Heart left ventricle (tissue), 16 donors: Measurements from ENCODE around the gene HLA-DMB. TPM values are rescaled to one million over a fixed set of nuclear protein-coding genes. Genes with fewer than 3 reads are reported as not detected.
A peak's percentile ranks its signal among the peaks of the same experiment; 100 is the strongest.
"Not testable (repeated sequence)": the region's sequence is repeated elsewhere in the genome, so short reads cannot be mapped to it uniquely, and the experiment has no call there.

Experiments used
- ATAC-seq, 4 donors: fragments of 200-7000 bp; cut with Tn5 transposase; one replicate each; pipeline ENCODE4 v1.9.1; 2020 to 2022; ENCODE audit warnings: moderate library complexity in 4 of 4, mild to moderate bottlenecking in 3 of 4, moderate number of reproducible peaks in 1 of 4
- DNase-seq, 5 donors: peaks; one replicate each; pipeline ENCODE4 v3.0.0-alpha.2; 2020
- H3K27ac ChIP-seq, 12 donors: fragments of 200-600 bp; sonication (generic) in 4 of 12; one replicate each; pipeline versions ENCODE4 v1.5.0 to v1.8.0; 2016 to 2022; ENCODE audit warnings: mild to moderate bottlenecking in 2 of 12
- H3K27me3 ChIP-seq, 9 donors: fragments of 200-600 bp; sonication (generic) in 2 of 9; one replicate each; pipeline versions ENCODE4 v1.5.1 to v1.8.0; 2016 to 2022; ENCODE audit warnings: mild to moderate bottlenecking in 3 of 9
- H3K36me3 ChIP-seq, 9 donors: fragments of 200-600 bp; sonication (generic) in 2 of 9; one replicate each; pipeline versions ENCODE4 v1.5.0 to v1.8.0; 2018 to 2022; ENCODE audit warnings: mild to moderate bottlenecking in 2 of 9
- H3K4me1 ChIP-seq, 12 donors: fragments of 200-600 bp; sonication (generic) in 4 of 12; one replicate each; pipeline versions ENCODE4 v1.5.0 to v1.8.0; 2016 to 2022; ENCODE audit warnings: mild to moderate bottlenecking in 3 of 12
- H3K4me3 ChIP-seq, 12 donors: fragments of 200-600 bp; sonication (generic) in 4 of 12; one replicate each; pipeline versions ENCODE4 v1.5.0 to v1.8.0; 2017 to 2022; ENCODE audit warnings: mild to moderate bottlenecking in 9 of 12, moderate library complexity in 4 of 12
- H3K9me3 ChIP-seq, 12 donors: fragments of 200-600 bp; sonication (generic) in 4 of 12; one replicate each; pipeline versions ENCODE4 v1.5.0 to v1.8.0; 2016 to 2022; ENCODE audit warnings: mild to moderate bottlenecking in 1 of 12
- CTCF ChIP-seq, 12 donors: fragments of 200-600 bp; sonication (generic) in 4 of 12; IDR thresholded peaks; one replicate each; pipeline versions ENCODE4 v1.5.0 to v1.8.0; 2018 to 2022; ENCODE audit warnings: antibody characterized with exemption in 12 of 12, mild to moderate bottlenecking in 5 of 12
- POLR2A ChIP-seq, 2 donors: fragments of 450-650 bp; IDR thresholded peaks; one replicate each; pipeline ENCODE4 v1.6.1; 2017; ENCODE audit warnings: antibody characterized with exemption in 2 of 2, mild to moderate bottlenecking in 2 of 2, moderate library complexity in 2 of 2
- WGBS, 4 donors: extraction: QIAGEN DNeasy Blood & Tissue Kit in 2 of 4; methylation state at CpG; one replicate each; pipeline versions ENCODE4 v1.1.5 to v1.1.7; 2013 to 2018; 5-methylcytosine and 5-hydroxymethylcytosine counted together
- intact Hi-C, 10 donors: fragments of 100-400 bp; cut with DNase I; formaldehyde crosslinking; loops; one replicate each; pipeline versions ENCODE4 v1.11.1 to v1.14.2; 2022
- polyA plus RNA-seq, 2 donors: library from polyadenylated mRNA; stranded (reverse); fragments of 200-250 nt; gene quantifications; one replicate each; pipeline ENCODE4 v1.2.3, GENCODE V29; 2013
- total RNA-seq, 9 donors: library from RNA; depleted of rRNA in 2 of 9; stranded (reverse); fragments of >200 nt in 2 of 9; fragmentation: NEBNext Ultra II Directional in 3 of 9; extraction: Animal tissue kit (Norgen Biotek cat#: 25700) in 3 of 9; gene quantifications; one replicate each; pipeline versions ENCODE4 v1.1.0 to v1.2.4, GENCODE V29; 2016 to 2023
- donor health status: ischemic (EF 13 %, LVEDD 7.1; RV severe dilation, severe dysfunction).
- donor health status: healthy with polysubstance abuse.
- donor health status: DM: no; HTN: yes; CAD: no.
- donor health status: DM: no; HTN: no; CAD: no.
- donor health status: ischemic (EF 25% LVEDD 6.9; RV normal size, moderate dysfunction).
- donor health status: ischemic (EF 25% LVEDD 5.7; RV mildly dilated, moderate dysfunction).
- donor health status: healthy.
- donor health status: DM: yes; HTN: yes; CAD: no.
- donor health status: ischemic (EF 35%, LVEDD 5.7; RV mildly dilated, moderate dysfunction).
- donor health status: nonischemic (EF 11% LVEDD 7.7; RV severe dilation, severe dysfunction).
- donor health status: DM: yes; HTN: yes; CAD: no.
- donor health status: PGD.
- donor health status: ischemic (EF 29% LVEDD 5.4; RV normal size, mild dysfunction).
- donor health status: nonischemic (EF 23%, LVEDD 6.1; RV moderate dilation, normal function).

Gene HLA-DMB
- total and polyA plus RNA-seq, 11 donors = 2.7 to 127 (median 6.7) TPM

- DNase-seq (no peak), ATAC-seq (peak in 1 of 4 donors; percentile 17)
- Histone ChIP-seq H3K36me3 (peaks cover 0 to 13% (median 0%) of the 10 kb centered on the region in 9 donors), H3K9me3 (peaks cover 0 to 8% (median 0%) of the 10 kb centered on the region in 12 donors), H3K4me1 (peaks cover 0 to 87% (median 8%) of the 10 kb centered on the region in 12 donors), H3K27ac (peak overlapping the region in 5 of 12 donors; percentile 20 to 97 (median 33)), H3K4me3 (no peak overlapping the region), H3K27me3 (no peaks in the 10 kb centered on the region)
- intact Hi-C loops = loop anchor here in 1 of 10 donors (10.0 kb wide), 1 partner anchor 50 kb away; no protein-coding TSS in a partner anchor
- TF ChIP-seq CTCF (IDR thresholded peaks at IDR 0.05) (no peak), POLR2A (IDR thresholded peaks at IDR 0.05) (no peak)
- WGBS, 4 donors = 83 to 91% (median 86%) methylated on average over 9 of the region's 9 CpGs
These were observed 4.4 kb upstream of the HLA-DMB start for GRCh38 chr6:32945108-32945760.

DNA sequence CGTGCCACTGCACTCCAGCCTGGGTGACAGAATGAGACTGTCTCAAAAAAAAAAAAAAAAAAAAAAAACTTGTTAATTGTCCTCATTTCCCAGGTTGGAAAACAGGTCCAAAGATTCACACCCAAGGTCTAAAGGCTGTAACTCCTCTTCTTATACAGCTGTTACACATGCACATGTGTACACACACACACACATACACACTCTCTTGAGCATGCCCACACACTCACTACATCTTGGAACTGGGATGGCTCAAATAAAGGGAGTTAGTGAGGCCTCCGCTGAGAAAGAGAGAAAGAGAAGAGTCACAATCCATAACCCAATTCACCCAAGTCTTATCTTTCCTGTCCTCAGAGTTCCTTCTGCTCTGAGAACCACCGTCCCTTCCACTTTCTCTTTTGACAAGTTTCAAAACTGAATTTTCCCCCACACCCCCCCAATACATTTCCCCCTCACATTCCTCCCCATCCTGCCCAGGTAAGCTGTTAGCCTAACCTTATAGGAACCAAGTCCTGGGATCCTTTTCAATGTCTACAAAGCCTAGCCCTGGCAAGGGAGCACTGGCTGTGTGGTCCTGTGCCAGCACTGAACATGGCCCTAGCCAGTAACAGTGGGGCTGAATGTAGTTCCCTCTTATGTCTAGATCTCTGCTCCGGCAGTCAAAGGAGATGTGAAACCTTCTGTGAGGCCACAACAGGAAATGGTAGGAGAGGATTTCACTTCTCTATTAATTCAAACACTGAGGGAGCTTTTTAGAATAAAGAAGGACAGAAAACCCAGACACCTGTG, 3.2 kb upstream of the HLA-DMB start:
- Histone ChIP-seq H3K4me3 (peak overlapping the region in 2 of 12 donors; percentile 13 to 37), H3K4me1 (peaks cover 0 to 86% (median 11%) of the 10 kb centered on the region in 12 donors), H3K9me3 (peaks cover 0 to 8% (median 0%) of the 10 kb centered on the region in 12 donors), H3K27me3 (no peaks in the 10 kb centered on the region), H3K36me3 (peaks cover 0 to 3% (median 0%) of the 10 kb centered on the region in 9 donors), H3K27ac (peak overlapping the region in 3 of 12 donors; percentile 22 to 97 (median 38))
- TF ChIP-seq POLR2A (IDR thresholded peaks at IDR 0.05) (no peak), CTCF (IDR thresholded peaks at IDR 0.05) (no peak)
- no peak for DNase-seq
- intact Hi-C loops = loop anchor here in 1 of 10 donors (10.0 kb wide), 1 partner anchor 49 kb away; no protein-coding TSS in a partner anchor
- 65 to 77% (median 74%) methylated on average over 4 of the region's 4 CpGs for WGBS, 4 donors
- peak in 3 of 4 donors; percentile 49 to 76 (median 53) for ATAC-seq

GRCh38 chr6:32942555-32943123, 1.8 kb upstream of the HLA-DMB start:
- 82 to 92% (median 90%) methylated on average over 9 of the region's 9 CpGs for WGBS, 4 donors
- Histone ChIP-seq H3K36me3 (peaks cover 0 to 11% (median 0%) of the 10 kb centered on the region in 9 donors), H3K4me1 (peaks cover 0 to 86% (median 11%) of the 10 kb centered on the region in 12 donors), H3K27ac (peak overlapping the region in 1 of 12 donors; percentile 97)
- not testable (repeated sequence) for ATAC-seq, H3K27me3 ChIP-seq, H3K4me3 ChIP-seq, H3K9me3 ChIP-seq, DNase-seq
- intact Hi-C loops = loop anchor here in 1 of 10 donors (10.0 kb wide), 1 partner anchor 48 kb away; no protein-coding TSS in a partner anchor

- peak in 2 of 4 donors; percentile 14 to 71 for ATAC-seq
- Histone ChIP-seq H3K4me1 (peaks cover 0 to 94% (median 11%) of the 10 kb centered on the region in 12 donors), H3K27me3 (no peaks in the 10 kb centered on the region), H3K27ac (peak overlapping the region; percentile 47 to 97 (median 86)), H3K4me3 (peak overlapping the region in 7 of 12 donors; percentile 5 to 75 (median 58)), H3K36me3 (peaks cover 0 to 23% (median 0%) of the 10 kb centered on the region in 9 donors), H3K9me3 (peaks cover 0 to 6% (median 0%) of the 10 kb centered on the region in 12 donors)
- TF ChIP-seq POLR2A (IDR thresholded peaks at IDR 0.05) (no peak), CTCF (IDR thresholded peaks at IDR 0.05) (no peak)
- intact Hi-C loops = loop anchor here in 2 of 10 donors (1.0 to 10.0 kb wide), 2 partner anchors 12 to 46 kb away; partner anchors contain the start of gene HLA-DMA (in 1 of the 2)
- DNase-seq = no peak
- WGBS, 4 donors = 55 to 68% (median 63%) methylated on average over 7 of the region's 7 CpGs
These were observed 463 bp upstream of the HLA-DMB start for GRCh38 chr6:32941214-32941768.
